WTC11 (cell line): ENCODE results near the gene LRIT3.

ENCODE experiments used
- CTCF ChIP-seq: fragments of 200-600 bp; IDR thresholded peaks from 2 replicates; pipeline ENCODE4 v1.8.0; 2022; ENCODE audit warnings: antibody characterized with exemption
- E2F4 ChIP-seq: sonication (generic); formaldehyde crosslinking; IDR thresholded peaks from 2 replicates; pipeline ENCODE4 v1.8.1; 2022; ENCODE audit warnings: low read depth, mild to moderate bottlenecking, moderate library complexity, missing genetic modification reagents, borderline replicate concordance
- ELF4 ChIP-seq: sonication (generic); formaldehyde crosslinking; IDR thresholded peaks from 2 replicates; pipeline ENCODE4 v1.8.1; 2022; ENCODE audit warnings: low read depth, mild to moderate bottlenecking, moderate library complexity, missing genetic modification reagents
- FOXJ3 ChIP-seq: sonication (generic); formaldehyde crosslinking; IDR thresholded peaks from 2 replicates; pipeline ENCODE4 v1.9.0; 2021; ENCODE audit warnings: missing genetic modification reagents, mild to moderate bottlenecking, borderline replicate concordance
- STAT6 ChIP-seq: sonication (generic); formaldehyde crosslinking; conservative IDR thresholded peaks from 2 replicates; pipeline ENCODE4 v1.8.1; 2023; ENCODE audit warnings: mild to moderate bottlenecking, low read depth, missing genetic modification reagents, moderate library complexity
- ZNF121 ChIP-seq: sonication (generic); formaldehyde crosslinking; IDR thresholded peaks from 2 replicates; pipeline ENCODE4 v1.8.0; 2023; ENCODE audit warnings: missing genetic modification reagents
- ZNF512 ChIP-seq: sonication (generic); formaldehyde crosslinking; IDR thresholded peaks from 2 replicates; pipeline ENCODE4 v1.8.1; 2022; ENCODE audit warnings: missing genetic modification reagents, borderline replicate concordance

GRCh38 chr4:109833756-109834155 lies 14.2 kb upstream of the LRIT3 start:
- no peak for TF ChIP-seq ELF4 (CRISPR knock-in tag)
- no peak for TF ChIP-seq FOXJ3
- TF ChIP-seq E2F4, result no peak
- TF ChIP-seq ZNF512 (CRISPR knock-in tag), result no peak
- no peak for TF ChIP-seq CTCF
- no peak for TF ChIP-seq STAT6 (CRISPR knock-in tag)
- TF ChIP-seq ZNF121, result no peak
